Measurements from ENCODE around the gene JOSD2.

The JOSD2 gene

GRCh38 chr19:50514346-50515167 lies 3.6 kb upstream of the JOSD2 start:
- no peak for DNase-seq (ENCODE audit: low read depth in 3 of 3, low spot score in 1 of 3)

GRCh38 chr19:50513746-50514345 lies 2.9 kb upstream of the JOSD2 start, which contains the start of gene ASPDH:
Gene ASPDH (minus strand): TSS chr19:50513913. CDS start chr19:50513823, 90 bp downstream.
- no peak for DNase-seq (ENCODE audit: low read depth in 3 of 3, low spot score in 1 of 3)

- no peak for DNase-seq (ENCODE audit: low read depth in 3 of 3, low spot score in 1 of 3)
These were observed 2.2 kb upstream of the JOSD2 start for GRCh38 chr19:50512999-50513745.

- no peak for DNase-seq (ENCODE audit: low read depth in 3 of 3, low spot score in 1 of 3)
These were observed 1.4 kb upstream of the JOSD2 start for GRCh38 chr19:50512112-50512998.

GRCh38 chr19:50510700-50511068 lies 307 bp downstream of the JOSD2 start:
- DNase-seq (ENCODE audit: low read depth in 3 of 3, low spot score in 1 of 3), result no peak

- DNase-seq (ENCODE audit: low read depth in 3 of 3, low spot score in 1 of 3), result no peak
These were observed 795 bp downstream of the JOSD2 start for GRCh38 chr19:50510121-50510670.

GRCh38 chr19:50509366-50509765 lies 1.6 kb downstream of the JOSD2 start:
- no peak for DNase-seq (ENCODE audit: low read depth in 3 of 3, low spot score in 1 of 3)

- no peak for DNase-seq (ENCODE audit: low read depth in 3 of 3, low spot score in 1 of 3)
These were observed 2.2 kb downstream of the JOSD2 start for GRCh38 chr19:50508843-50509190.

- DNase-seq (ENCODE audit: low read depth in 3 of 3, low spot score in 1 of 3), result no peak
These were observed 3.6 kb downstream of the JOSD2 start for GRCh38 chr19:50507376-50507775.

- no peak for DNase-seq (ENCODE audit: low read depth in 3 of 3, low spot score in 1 of 3)
These were observed 4.3 kb downstream of the JOSD2 start for GRCh38 chr19:50506700-50507099.

- no peak for DNase-seq (ENCODE audit: low read depth in 3 of 3, low spot score in 1 of 3)
These were observed 5.0 kb downstream of the JOSD2 start for GRCh38 chr19:50505856-50506611.

GRCh38 chr19:50501568-50502475 lies 9.2 kb downstream of the JOSD2 start:
- DNase-seq (ENCODE audit: low read depth in 3 of 3, low spot score in 1 of 3), result no peak

GRCh38 chr19:50501186-50501567 lies 9.8 kb downstream of the JOSD2 start:
- DNase-seq (ENCODE audit: low read depth in 3 of 3, low spot score in 1 of 3), result no peak

- DNase-seq (ENCODE audit: low read depth in 3 of 3, low spot score in 1 of 3), result no peak
These were observed 10.2 kb downstream of the JOSD2 start for GRCh38 chr19:50500753-50501151.

GRCh38 chr19:50500060-50500752 lies 10.8 kb downstream of the JOSD2 start:
- no peak for DNase-seq (ENCODE audit: low read depth in 3 of 3, low spot score in 1 of 3)

- DNase-seq (ENCODE audit: low read depth in 3 of 3, low spot score in 1 of 3), result no peak
These were observed 12.6 kb downstream of the JOSD2 start for GRCh38 chr19:50498219-50499056.

- no peak for DNase-seq (ENCODE audit: low read depth in 3 of 3, low spot score in 1 of 3)
These were observed 14.0 kb downstream of the JOSD2 start for GRCh38 chr19:50497022-50497405.
